NCI-H146 (cell line): ENCODE data around the gene ANKRD55.
"Not testable (repeated sequence)": the region's sequence is repeated elsewhere in the genome, so short reads cannot be mapped to it uniquely, and the experiment has no call there.

ENCODE experiments used
- DNase-seq: peaks from one replicate; lab custom pipeline; 2025; lab: John Stamatoyannopoulos, UW

The ANKRD55 gene

GRCh38 chr5:56168066-56168478 lies 65.1 kb downstream of the ANKRD55 start:
- DNase-seq, result no peak

- no peak for DNase-seq
Observed at GRCh38 chr5:56167519-56167918, 65.6 kb downstream of the ANKRD55 start.

- no peak for DNase-seq
Observed at GRCh38 chr5:56166671-56167385, 66.3 kb downstream of the ANKRD55 start.

- no peak for DNase-seq
Observed at GRCh38 chr5:56164376-56164775, 68.8 kb downstream of the ANKRD55 start.

GRCh38 chr5:56161927-56162326 lies 71.2 kb downstream of the ANKRD55 start:
- DNase-seq, result no peak

GRCh38 chr5:56161439-56161823 lies 71.7 kb downstream of the ANKRD55 start:
- DNase-seq, result no peak

GRCh38 chr5:56160723-56161438 lies 72.2 kb downstream of the ANKRD55 start:
- DNase-seq, result no peak

- no peak for DNase-seq
Observed at GRCh38 chr5:56159521-56159947, 73.6 kb downstream of the ANKRD55 start.

- DNase-seq, result no peak
Observed at GRCh38 chr5:56158331-56158960, 74.7 kb downstream of the ANKRD55 start.

GRCh38 chr5:56157191-56157621 lies 75.9 kb downstream of the ANKRD55 start:
- not testable (repeated sequence) for DNase-seq

GRCh38 chr5:56156585-56157190 lies 76.4 kb downstream of the ANKRD55 start:
- not testable (repeated sequence) for DNase-seq

GRCh38 chr5:56155992-56156584 lies 77.0 kb downstream of the ANKRD55 start:
- DNase-seq, result no peak

- DNase-seq, result no peak
Observed at GRCh38 chr5:56154732-56155484, 78.2 kb downstream of the ANKRD55 start.

GRCh38 chr5:56152437-56152836 lies 80.7 kb downstream of the ANKRD55 start:
- DNase-seq, result no peak

GRCh38 chr5:56150756-56151155 lies 82.4 kb downstream of the ANKRD55 start:
- DNase-seq, result not testable (repeated sequence)

- DNase-seq, result no peak
Observed at GRCh38 chr5:56148453-56148971, 84.6 kb downstream of the ANKRD55 start.

- DNase-seq, result no peak
Observed at GRCh38 chr5:56147659-56148230, 85.4 kb downstream of the ANKRD55 start.

- no peak for DNase-seq
Observed at GRCh38 chr5:56147106-56147505, 86.0 kb downstream of the ANKRD55 start.

- no peak for DNase-seq
Observed at GRCh38 chr5:56146674-56147073, 86.5 kb downstream of the ANKRD55 start.

- DNase-seq, result no peak
Observed at GRCh38 chr5:56145511-56145910, 87.6 kb downstream of the ANKRD55 start.

GRCh38 chr5:56145106-56145505 lies 88.0 kb downstream of the ANKRD55 start:
- no peak for DNase-seq
